Activated T-cell treated with anti-CD3 and anti-CD28 coated beads for 24 hours (primary cell): Measurements from ENCODE around the gene CDK14.
"Not testable (repeated sequence)": the region's sequence is repeated elsewhere in the genome, so short reads cannot be mapped to it uniquely, and the experiment has no call there.

Experiments
- DNase-seq: peaks from one replicate; pipeline ENCODE4 v3.0.0-alpha.2; 2020; ENCODE audit warnings: low read depth

CDK14 gene

DNA sequence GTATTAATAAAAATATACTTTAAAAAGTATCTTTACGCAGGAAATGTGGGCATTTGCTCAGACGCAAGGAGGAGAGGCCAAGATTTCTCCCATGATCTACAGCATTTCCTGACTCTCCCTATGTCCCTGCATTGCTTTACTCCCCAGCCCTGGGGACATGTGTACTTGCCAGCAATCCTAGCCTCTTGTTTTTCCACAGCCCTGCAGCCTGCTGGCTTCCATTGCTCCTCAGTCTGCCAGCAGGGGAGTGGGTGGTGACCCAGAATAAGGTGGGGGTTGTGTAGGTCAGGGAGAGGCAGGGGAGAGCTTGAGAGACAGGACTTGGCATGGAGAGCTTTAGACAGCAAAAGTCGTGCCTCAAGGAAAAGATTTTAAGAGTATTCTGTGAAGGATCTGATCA is 307.7 kb downstream of the CDK14 start:
- DNase-seq: no peak

- no peak for DNase-seq
Observed at GRCh38 chr7:90910136-90910535, 314.0 kb downstream of the CDK14 start.

DNA sequence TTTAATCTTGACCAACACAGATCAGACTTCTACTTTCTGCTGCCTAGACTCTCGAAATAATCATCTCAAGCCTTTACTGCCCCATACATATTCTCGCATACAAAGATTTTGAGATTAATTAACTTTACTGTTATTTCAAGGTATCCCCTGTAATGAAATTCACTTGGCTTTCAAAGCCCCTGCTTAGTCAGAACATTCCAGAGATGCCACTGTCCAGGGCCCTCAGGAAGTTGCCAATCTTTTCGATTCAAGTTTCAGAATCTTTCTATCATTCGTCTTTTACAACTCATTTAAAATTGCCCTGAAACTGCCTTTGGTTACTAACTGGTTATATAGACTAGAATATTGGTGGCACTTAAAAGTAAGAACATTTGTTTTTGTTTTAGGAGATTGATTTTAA is 320.2 kb downstream of the CDK14 start:
- DNase-seq: no peak

GRCh38 chr7:90917539-90917938 is 321.4 kb downstream of the CDK14 start:
- no peak for DNase-seq

DNA sequence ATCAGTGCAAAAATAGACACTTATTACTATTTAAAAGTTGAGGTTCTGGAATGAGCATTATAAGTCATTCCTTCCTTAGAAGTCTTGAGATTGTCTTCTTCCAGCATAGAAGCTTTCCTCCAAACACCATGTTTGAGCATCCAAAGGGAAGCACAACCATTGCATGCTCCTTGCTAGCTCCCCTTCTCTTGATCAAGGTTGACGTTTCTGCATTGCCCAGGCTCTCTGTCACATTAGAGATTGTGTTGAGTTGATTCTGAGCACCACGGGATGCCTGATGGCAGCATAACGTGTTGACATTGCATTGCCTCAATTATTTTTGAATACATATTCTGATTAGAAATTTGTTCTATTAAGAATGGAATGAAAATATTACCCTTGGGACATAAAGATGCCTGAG is 322.2 kb downstream of the CDK14 start:
- no peak for DNase-seq

DNA sequence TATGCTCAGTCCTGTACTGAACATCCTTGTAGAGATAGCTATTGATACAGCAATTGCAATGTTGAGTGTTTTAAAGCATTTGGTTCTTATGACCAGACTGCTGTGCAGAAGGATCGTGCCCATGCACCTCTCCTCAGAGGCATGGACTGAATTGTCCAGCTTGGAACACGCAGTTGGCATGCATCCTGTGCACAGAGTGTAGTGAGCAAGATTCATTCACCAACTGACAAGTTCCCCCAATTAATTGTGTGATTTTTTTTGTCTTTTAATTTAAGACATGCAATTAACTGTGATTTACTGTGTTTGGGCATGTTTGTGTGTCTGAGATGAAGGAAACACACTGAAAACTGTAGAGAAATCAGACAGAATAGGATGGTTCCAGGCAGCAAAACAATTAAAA is 323.7 kb downstream of the CDK14 start:
- DNase-seq: no peak

DNA sequence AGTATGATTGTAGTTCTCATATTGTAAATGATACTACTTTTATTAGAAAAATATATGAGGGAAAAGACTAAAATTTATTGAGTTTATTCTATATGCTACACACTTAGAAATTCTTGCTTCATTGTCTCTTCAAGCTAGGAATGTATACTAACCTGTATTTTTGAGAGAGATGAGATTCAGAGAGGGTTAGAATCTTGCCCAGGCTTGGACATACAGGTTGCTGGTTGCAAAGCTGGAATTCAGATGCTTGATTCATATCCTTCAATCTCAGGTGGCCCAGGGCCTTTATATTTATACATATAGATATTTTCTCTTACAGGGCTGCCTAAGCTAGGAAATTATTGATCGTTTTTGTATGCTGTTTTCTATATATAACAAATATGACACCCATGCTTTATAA is 324.2 kb downstream of the CDK14 start:
- DNase-seq: no peak

- no peak for DNase-seq
Observed at GRCh38 chr7:90923541-90923997, 327.4 kb downstream of the CDK14 start.

DNA sequence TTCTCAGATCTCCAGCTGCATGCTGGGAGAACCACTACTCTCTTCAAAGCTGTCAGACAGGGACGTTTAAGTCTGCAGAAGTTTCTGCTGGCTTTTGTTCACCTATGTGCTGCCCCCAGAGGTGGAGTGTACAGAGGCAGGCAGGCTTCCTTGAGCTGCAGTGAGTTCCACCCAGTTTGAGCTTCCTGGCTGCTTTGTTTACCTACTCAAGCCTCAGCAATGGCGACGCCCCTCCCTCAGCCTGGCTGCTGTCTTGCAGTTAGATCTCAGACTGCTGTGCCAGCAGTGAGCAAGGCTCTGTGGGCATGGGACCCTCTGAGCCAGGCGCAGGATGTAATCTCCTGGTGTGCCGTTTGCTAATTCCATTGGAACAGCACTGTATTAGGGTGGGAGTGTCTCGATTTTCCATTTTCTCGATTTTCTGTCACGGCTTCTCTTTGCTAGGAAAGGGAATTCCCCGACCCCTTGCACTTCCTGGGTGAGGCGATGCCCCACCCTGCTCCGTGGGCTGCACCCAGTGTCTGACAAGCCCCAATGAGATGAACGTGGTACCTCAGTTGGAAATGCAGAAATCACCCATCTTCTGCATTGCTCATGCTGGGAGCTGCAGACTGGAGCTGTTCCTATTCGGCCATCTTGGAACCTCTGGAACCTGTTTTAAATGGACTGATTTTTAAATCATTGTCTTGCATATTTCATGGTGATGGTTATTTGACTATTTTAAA is 332.7 kb downstream of the CDK14 start:
- DNase-seq: not testable (repeated sequence)

- no peak for DNase-seq
Observed at GRCh38 chr7:90931986-90932916, 336.1 kb downstream of the CDK14 start.

- no peak for DNase-seq
Observed at GRCh38 chr7:90933041-90933440, 336.9 kb downstream of the CDK14 start.

GRCh38 chr7:90933984-90934383 is 337.9 kb downstream of the CDK14 start:
- DNase-seq: no peak

DNA sequence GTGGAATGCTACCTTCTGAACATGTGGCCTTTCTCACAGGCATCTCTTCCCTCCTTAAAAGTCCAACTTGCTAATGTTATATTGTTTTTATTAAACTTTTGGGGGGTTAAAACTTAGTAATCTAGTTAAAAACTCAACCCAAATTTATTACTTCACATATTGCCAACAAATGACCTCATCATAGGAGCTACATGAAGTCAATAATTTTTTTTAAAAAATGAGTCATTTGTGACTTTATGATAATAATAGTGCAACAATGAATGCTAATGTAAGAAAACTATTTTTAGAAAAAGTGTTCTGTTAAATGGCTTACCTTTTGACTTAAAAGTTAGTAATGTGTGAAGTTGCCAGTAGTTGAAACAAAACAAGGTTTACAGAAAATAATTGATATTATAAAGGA is 342.2 kb downstream of the CDK14 start:
- no peak for DNase-seq

GRCh38 chr7:90939666-90940065 is 343.5 kb downstream of the CDK14 start:
- no peak for DNase-seq

DNA sequence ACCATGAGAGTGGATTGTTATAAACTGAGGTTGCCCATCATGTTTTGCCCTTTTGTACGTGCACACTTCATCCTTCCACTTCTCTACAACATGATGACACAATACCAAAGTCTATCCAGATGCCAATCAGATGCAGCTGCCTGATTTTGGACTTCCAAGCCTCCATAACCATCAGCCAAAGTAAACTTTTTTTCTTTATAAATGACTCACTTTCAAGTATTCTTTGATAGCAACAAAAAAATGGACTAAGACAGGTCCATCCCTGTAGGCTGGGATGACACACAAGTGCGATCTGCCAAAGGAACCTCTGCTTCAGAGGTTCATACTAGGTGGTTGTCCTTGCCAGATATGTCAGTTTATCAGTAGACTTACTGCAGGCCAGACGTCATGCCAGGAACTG is 347.9 kb downstream of the CDK14 start:
- DNase-seq: no peak

DNA sequence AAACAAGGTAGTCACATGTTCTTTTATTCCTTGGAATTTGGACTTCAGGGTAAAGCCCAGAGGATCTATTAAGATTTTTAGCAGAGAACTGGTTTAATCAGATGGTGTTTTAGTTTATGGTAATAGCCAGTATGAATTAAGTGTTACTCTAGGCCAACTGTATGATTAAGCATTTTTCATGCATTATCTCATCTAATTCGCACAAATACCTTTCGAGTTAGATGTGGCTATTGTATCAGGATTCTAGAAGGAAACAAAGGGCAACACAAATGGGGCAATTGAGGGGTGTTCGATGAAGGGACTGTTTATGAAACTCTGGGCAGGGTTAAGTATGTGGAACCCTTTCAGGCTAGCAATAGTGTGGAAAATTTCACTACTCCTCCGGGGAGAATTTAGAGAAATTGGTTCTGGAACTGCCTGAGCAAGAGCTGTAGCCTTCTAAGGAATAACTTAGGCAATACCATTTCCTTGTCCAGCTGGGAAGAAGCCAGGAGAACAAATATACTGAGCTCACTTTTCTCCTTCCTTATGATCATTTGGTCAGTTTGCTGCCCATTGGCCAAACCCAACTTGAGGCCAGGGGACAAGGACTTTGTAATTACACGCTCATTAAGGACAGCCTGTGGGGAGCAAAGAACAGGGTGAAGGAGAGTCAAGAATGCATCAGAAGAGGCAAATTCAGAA is 349.1 kb downstream of the CDK14 start:
- no peak for DNase-seq

DNA sequence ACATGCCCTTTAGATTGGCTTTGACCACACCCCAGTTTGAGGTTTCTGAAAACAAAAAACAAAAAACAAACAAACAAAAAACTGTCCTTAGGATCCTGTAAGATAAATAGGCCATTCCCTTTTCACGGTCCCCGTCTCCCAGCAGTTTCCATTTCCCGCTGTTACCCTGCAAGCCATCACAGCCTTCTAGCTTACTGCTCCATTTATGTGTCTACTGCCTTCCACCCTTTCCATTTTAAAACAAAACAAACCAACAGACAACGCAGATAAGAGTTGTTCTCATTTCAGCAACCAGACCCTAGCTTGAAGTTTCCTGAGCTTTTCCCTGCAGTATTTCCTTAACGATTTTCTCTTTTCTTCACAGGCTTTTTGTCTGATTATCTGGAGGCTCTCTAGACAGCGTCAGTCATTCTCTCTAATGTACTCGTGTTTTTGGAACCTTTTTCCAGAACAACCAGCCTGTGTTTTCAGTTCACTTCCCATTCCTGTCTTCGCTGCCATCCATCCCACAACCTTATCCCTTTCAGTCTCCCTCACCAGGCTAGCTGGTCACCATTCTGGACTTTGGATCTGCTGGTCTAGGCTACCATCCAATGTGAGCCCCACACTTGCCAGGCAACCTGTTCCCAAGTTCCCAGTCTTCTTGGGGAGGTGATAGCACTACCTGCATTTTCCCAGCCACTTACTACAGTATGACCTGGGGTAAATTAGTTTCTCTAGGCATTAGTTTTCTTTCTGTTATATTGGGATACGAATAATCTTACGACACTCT is 350.8 kb downstream of the CDK14 start:
- DNase-seq: no peak

DNA sequence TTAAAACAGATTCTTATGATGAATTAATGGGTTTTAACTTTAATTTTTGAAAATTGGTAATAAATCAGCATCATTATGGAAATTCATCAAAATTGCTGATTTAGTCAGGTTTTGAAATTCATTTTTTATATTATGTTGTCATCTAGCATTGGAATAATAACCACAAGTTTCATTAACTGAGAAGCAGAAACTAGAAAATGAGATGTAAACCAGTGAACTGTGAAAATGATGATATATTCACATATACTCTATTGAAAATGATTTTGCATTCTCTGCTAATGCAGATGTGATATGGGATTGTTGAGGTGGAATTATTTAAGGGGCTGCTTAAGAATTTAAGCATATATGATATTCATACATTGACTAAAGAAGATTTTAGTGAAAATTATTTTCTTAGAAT is 352.0 kb downstream of the CDK14 start:
- DNase-seq: no peak

GRCh38 chr7:90951229-90951628 is 355.1 kb downstream of the CDK14 start:
- no peak for DNase-seq

DNA sequence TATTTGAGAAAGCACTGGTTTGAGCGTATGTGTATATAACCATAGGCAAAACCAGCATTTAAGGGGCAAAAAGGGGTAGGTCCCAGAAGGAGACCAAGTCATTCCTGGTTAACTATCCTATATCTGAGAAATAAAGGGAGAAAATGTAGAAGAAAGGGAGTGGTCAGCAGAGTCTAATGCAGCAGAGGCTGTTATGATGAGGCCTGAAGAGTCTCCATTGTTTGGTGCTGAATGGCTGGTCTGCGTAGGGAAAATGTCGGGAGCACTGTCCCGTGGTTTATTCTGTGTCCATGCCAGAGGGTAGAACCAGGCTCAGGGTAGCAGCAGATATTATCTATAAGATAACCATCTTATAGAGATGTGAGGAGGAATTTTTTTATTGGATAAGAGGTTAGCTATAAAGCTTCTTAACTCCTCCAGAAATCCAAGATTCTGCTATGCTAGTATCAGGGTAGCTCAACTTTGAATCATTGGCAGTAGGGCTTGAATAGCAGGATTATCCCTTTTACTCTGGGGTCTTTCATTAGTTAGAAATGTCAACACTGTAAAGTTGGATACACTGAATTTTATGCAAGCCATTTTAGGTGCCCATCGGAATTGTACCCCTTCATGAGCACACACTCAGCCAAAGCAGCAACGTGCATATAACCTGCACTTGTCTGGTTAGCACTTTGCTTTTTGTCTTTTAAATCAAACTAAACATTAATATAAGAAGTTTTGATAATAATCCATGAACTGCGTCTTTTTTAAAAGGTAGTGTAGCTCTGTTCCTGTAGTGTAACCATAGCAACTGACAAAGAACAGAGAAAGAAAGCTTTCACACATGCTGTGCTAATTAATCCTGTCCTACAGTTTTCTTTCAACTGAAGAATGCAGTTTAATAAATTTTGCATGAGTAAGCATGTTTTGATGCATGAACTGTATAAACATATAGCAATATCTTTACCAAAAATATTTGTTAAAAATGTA is 356.1 kb downstream of the CDK14 start:
- no peak for DNase-seq
